BJ (cell line): ENCODE data around the gene RAD51AP2. TPM values are rescaled to one million over a fixed set of nuclear protein-coding genes. Genes with fewer than 3 reads are reported as not detected.
A peak's percentile ranks its signal among the peaks of the same experiment; 100 is the strongest.

Experiments
- CTCF ChIA-PET: fragments of 350-600 bp; formaldehyde crosslinking; extraction: SDS; loops from one replicate; lab custom pipeline; 2021; ENCODE audit warnings: antibody characterized with exemption, inconsistent platforms; lab: Yijun Ruan, JAX
- POLR2A ChIA-PET: fragments of 300-600 bp; sonication (Branson Sonifier 250); formaldehyde crosslinking; extraction: SDS; loops from one replicate; lab custom pipeline; 2021; ENCODE audit warnings: antibody characterized with exemption; lab: Charles Lee
- DNase-seq: peaks from one replicate; pipeline ENCODE4 v3.0.0-alpha.2; 2011; ENCODE audit warnings: low read depth
- H3K27me3 ChIP-seq: 2 replicates; pipeline ENCODE4 v1.6.0; 2011; ENCODE audit warnings: low read length; ENCODE audit not compliant: control insufficient read depth, insufficient read depth
- H3K36me3 ChIP-seq: 2 replicates; pipeline ENCODE4 v1.5.1; 2011; ENCODE audit warnings: low read length; ENCODE audit not compliant: control insufficient read depth, insufficient read depth
- H3K4me3 ChIP-seq: 2 replicates; pipeline ENCODE4 v1.5.1; 2011; ENCODE audit warnings: low read depth, mild to moderate bottlenecking, control low read depth, low read length
- polyA plus RNA-seq: library from polyadenylated mRNA; depleted of rRNA; stranded (reverse); fragments of >200 nt; gene quantifications from 2 replicates; pipeline ENCODE4 v1.2.3, GENCODE V29; 2011
- TF ChIP-seq, protein P1 (sequence below): IDR thresholded peaks from 2 replicates; pipeline ENCODE4 v1.5.1; 2011; ENCODE audit warnings: low read depth, mild to moderate bottlenecking, control low read depth, inconsistent platforms, low read length, moderate library complexity; ENCODE audit not compliant: insufficient read depth

Gene RAD51AP2
- polyA plus RNA-seq, 1 experiment = not detected

DNA sequence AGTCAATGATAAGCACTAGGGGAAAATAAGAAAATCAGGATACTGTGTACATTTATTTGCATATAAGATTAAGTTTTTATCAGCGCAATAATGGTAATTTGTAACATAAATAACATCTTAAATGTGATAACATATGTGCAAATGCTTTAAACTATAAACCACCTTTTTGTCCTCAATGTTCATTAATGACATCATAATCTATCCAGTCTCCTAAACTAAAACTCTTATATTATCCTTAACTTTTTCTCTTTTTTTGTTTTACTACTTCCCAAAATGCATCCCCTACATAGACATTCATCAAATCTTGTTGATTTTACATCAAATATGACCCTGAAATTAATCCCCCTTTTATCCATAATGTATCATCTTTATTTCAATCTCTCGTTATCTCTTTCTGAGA is 3.4 kb upstream of the RAD51AP2 start:
- no peak for DNase-seq
- POLR2A ChIA-PET = no interaction called here
- Histone ChIP-seq H3K27me3 (no peaks in the 10 kb centered on the region), H3K4me3 (no peak overlapping the region), H3K36me3 (no peaks in the 10 kb centered on the region)
- TF ChIP-seq, protein P1, sequence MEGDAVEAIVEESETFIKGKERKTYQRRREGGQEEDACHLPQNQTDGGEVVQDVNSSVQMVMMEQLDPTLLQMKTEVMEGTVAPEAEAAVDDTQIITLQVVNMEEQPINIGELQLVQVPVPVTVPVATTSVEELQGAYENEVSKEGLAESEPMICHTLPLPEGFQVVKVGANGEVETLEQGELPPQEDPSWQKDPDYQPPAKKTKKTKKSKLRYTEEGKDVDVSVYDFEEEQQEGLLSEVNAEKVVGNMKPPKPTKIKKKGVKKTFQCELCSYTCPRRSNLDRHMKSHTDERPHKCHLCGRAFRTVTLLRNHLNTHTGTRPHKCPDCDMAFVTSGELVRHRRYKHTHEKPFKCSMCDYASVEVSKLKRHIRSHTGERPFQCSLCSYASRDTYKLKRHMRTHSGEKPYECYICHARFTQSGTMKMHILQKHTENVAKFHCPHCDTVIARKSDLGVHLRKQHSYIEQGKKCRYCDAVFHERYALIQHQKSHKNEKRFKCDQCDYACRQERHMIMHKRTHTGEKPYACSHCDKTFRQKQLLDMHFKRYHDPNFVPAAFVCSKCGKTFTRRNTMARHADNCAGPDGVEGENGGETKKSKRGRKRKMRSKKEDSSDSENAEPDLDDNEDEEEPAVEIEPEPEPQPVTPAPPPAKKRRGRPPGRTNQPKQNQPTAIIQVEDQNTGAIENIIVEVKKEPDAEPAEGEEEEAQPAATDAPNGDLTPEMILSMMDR = no peak
- CTCF ChIA-PET = no interaction called here

DNA sequence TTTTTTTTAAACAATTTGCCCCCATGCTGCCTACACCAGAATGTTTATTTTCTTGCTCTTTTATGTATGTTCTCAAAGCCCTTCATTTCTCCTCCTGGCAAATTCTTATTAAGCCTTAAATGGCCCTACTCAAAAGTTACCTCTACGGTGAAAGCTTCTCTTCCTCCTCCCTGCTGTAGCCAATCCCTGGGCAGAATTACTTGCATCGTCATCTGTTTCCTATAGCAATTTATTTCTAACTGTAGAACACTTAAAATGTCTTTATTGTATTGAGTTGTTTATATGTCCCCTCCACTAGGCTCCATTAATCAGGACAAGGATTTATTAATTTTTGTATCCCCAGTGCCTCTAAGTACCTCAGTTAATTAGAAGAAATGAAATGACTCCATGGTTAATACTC is 2.5 kb upstream of the RAD51AP2 start:
- Histone ChIP-seq H3K36me3 (no peaks in the 10 kb centered on the region), H3K4me3 (no peak overlapping the region), H3K27me3 (no peaks in the 10 kb centered on the region)
- TF ChIP-seq, protein P1 = no peak
- ChIA-PET POLR2A (no interaction called here), CTCF (no interaction called here)
- no peak for DNase-seq

DNA sequence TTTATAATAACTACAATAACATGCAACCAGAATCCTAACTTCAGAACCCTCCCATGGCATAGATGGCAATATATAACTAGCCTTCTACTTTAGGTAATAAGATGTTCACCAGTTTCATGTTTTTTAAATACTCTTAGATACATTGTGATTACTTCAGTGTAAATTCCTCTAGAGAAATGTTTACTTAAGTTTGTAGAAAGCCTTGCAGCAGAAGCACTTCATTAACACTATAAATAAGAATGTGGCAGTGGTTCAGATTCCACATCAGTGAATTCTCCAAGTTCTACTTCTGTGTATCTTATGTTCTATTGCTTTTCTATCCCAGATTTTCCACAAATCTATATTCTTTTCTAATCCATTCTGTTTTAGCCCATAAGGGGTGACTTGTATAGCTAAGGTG is 1.2 kb upstream of the RAD51AP2 start:
- Histone ChIP-seq H3K27me3 (no peaks in the 10 kb centered on the region), H3K36me3 (no peaks in the 10 kb centered on the region), H3K4me3 (no peak overlapping the region)
- CTCF ChIA-PET = no interaction called here
- TF ChIP-seq, protein P1 = no peak
- POLR2A ChIA-PET = no interaction called here
- DNase-seq = no peak

DNA sequence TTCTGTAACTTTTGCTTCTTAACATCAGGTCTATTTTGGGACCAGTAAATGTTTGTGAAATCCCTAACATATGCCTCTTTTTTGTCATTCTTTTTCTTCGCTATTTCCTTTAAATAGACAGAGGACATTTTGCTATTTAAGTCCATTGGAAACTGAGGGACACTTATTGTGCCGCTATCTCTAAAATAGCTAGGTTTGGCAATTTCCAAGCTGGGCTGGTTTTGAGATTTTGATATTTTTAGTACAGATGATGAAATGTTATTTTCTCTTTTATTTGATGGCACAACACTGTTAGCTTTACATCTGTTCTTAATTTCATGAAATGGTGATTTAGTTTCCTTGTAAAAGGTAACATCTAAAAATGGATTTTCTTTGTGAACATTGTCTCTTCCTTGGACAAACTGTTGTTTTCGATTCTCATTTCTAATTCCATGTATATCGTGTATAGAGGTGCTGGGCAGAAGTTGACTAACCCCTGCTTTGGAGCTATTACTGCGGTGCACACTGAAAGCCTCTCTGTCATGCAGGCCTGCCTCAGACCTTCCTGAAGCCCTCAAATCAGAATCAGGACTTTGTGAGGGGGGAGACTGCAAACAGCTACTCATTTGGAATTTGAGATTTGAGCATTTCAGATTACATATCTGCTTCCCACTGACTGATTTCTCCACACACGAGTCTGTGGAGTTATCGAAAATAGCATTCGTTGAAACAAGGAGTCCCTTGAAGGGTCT is 594 bp downstream of the RAD51AP2 start:
- TF ChIP-seq, protein P1 = no peak
- Histone ChIP-seq H3K27me3 (no peaks in the 10 kb centered on the region), H3K4me3 (peak overlapping the region; percentile 32), H3K36me3 (no peaks in the 10 kb centered on the region)
- POLR2A ChIA-PET = no interaction called here
- CTCF ChIA-PET = interaction anchor here (0.9 kb wide), 1 partner anchor 154 kb away, joined by 4 read pairs; no protein-coding TSS in a partner anchor
- no peak for DNase-seq

DNA sequence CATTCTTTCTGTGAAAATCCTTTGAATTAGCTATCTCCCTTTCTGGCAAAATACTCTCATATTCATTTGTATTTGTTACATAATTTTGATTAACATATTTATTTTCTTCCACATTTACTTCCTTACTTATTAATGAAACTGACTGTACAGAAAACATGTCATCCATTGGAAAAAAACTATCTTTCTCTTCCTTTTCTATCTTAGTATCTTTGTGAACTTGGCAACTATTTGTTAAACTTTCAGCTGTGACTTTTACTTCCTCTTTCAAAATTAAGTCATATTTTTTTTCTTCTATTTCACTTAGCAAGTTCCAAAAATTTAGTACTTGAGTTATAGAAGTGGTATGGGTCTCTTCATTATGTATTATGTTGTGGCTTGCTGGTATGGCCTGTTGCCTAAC is 2.6 kb downstream of the RAD51AP2 start:
- no peak for DNase-seq
- ChIA-PET CTCF (no interaction called here), POLR2A (no interaction called here)
- Histone ChIP-seq H3K36me3 (no peaks in the 10 kb centered on the region), H3K27me3 (no peaks in the 10 kb centered on the region), H3K4me3 (no peak overlapping the region)
- TF ChIP-seq, protein P1 = no peak
